Osteoblast (primary cell): ENCODE data around the gene IGF2BP2. TPM values are rescaled to one million over a fixed set of nuclear protein-coding genes. Genes with fewer than 3 reads are reported as not detected.

ENCODE experiments used
- DNase-seq: peaks from one replicate; pipeline ENCODE4 v3.0.0; 2011; ENCODE audit warnings: low spot score, mixed read lengths; ENCODE audit not compliant: insufficient read length; ENCODE audit errors: missing footprints
- H2AFZ ChIP-seq: 2 replicates; pipeline ENCODE4 v1.6.0; 2011; ENCODE audit warnings: mild to moderate bottlenecking, low read length
- H3K27ac ChIP-seq: 2 replicates; pipeline ENCODE4 v1.5.1; 2011; ENCODE audit warnings: mild to moderate bottlenecking, low read depth, low read length, moderate library complexity
- H3K27me3 ChIP-seq: 2 replicates; pipeline ENCODE4 v1.6.0; 2012; ENCODE audit warnings: mild to moderate bottlenecking, control low read depth, inconsistent platforms, low read length, moderate library complexity; ENCODE audit not compliant: insufficient read depth
- H3K36me3 ChIP-seq: 2 replicates; pipeline ENCODE4 v1.5.1; 2011; ENCODE audit warnings: mild to moderate bottlenecking, low read length, control low read depth, moderate library complexity; ENCODE audit not compliant: insufficient read depth
- H3K4me1 ChIP-seq: 2 replicates; pipeline ENCODE4 v1.5.1; 2011; ENCODE audit warnings: mild to moderate bottlenecking, low read length, control low read depth, moderate library complexity; ENCODE audit not compliant: insufficient read depth
- H3K4me2 ChIP-seq: 2 replicates; pipeline ENCODE4 v1.6.0; 2011; ENCODE audit warnings: mild to moderate bottlenecking, low read length; ENCODE audit not compliant: insufficient read depth
- H3K4me3 ChIP-seq: fragments of 200-600 bp; sonication (generic); 3 replicates; pipeline ENCODE4 v1.5.1; 2012; ENCODE audit warnings: mild to moderate bottlenecking, low read length, inconsistent platforms; ENCODE audit not compliant: insufficient read depth
- H3K79me2 ChIP-seq: 2 replicates; pipeline ENCODE4 v1.6.0; 2012; ENCODE audit warnings: mild to moderate bottlenecking, low read length, control low read depth, inconsistent platforms; ENCODE audit not compliant: insufficient read depth
- H3K9me3 ChIP-seq: 2 replicates; pipeline ENCODE4 v1.5.1; 2011; ENCODE audit warnings: low read depth, low read length, control low read depth
- H4K20me1 ChIP-seq: 2 replicates; pipeline ENCODE4 v1.6.0; 2012; ENCODE audit warnings: mild to moderate bottlenecking, low read length, control low read depth; ENCODE audit not compliant: insufficient read depth
- CTCF ChIP-seq: IDR thresholded peaks from 2 replicates; pipeline ENCODE4 v1.5.1; 2011; ENCODE audit warnings: mild to moderate bottlenecking, low read depth, low read length, moderate library complexity; ENCODE audit errors: extremely low read depth
- total RNA-seq: library from RNA; depleted of rRNA; stranded (reverse); fragments of >200 nt; gene quantifications from 2 replicates; pipeline ENCODE4 v1.2.3, GENCODE V29; 2012

The IGF2BP2 gene
- total RNA-seq, 1 donor, result 81.8 TPM

- H2AFZ ChIP-seq, result no peak overlapping the region
- H3K9me3 ChIP-seq, result no peaks in the 10 kb centered on the region
- no peak for TF ChIP-seq CTCF
These were observed 199.1 kb downstream of the IGF2BP2 start for GRCh38 chr3:185625784-185626183.

GRCh38 chr3:185623939-185624665 is 200.7 kb downstream of the IGF2BP2 start:
- no peak for TF ChIP-seq CTCF
- no peak overlapping the region for H3K27ac ChIP-seq
- no peak overlapping the region for H2AFZ ChIP-seq
- H3K4me1 ChIP-seq, result no peaks in the 10 kb centered on the region
- DNase-seq, result no peak
- no peaks in the 10 kb centered on the region for H3K79me2 ChIP-seq
- H3K4me3 ChIP-seq, result no peak overlapping the region
- no peaks in the 10 kb centered on the region for H3K27me3 ChIP-seq
- no peaks in the 10 kb centered on the region for H3K9me3 ChIP-seq
- H4K20me1 ChIP-seq, result no peaks in the 10 kb centered on the region
- H3K36me3 ChIP-seq, result peaks cover 29% of the 10 kb centered on the region
- H3K4me2 ChIP-seq, result no peak overlapping the region

More at GRCh38 chr3:185625784-185626183, 199.1 kb downstream of the IGF2BP2 start:
- Histone ChIP-seq H3K79me2 (no peaks in the 10 kb centered on the region), H3K4me3 (no peak overlapping the region), H3K27me3 (no peaks in the 10 kb centered on the region), H4K20me1 (no peaks in the 10 kb centered on the region), H3K27ac (no peak overlapping the region), H3K4me2 (no peak overlapping the region), H3K4me1 (peaks cover 15% of the 10 kb centered on the region), H3K36me3 (peaks cover 20% of the 10 kb centered on the region)
- DNase-seq, result no peak

GRCh38 chr3:185613016-185613415 is 211.8 kb downstream of the IGF2BP2 start:
- Histone ChIP-seq H3K27me3 (no peaks in the 10 kb centered on the region), H3K27ac (no peak overlapping the region), H3K36me3 (peaks cover 52% of the 10 kb centered on the region), H2AFZ (no peak overlapping the region), H3K9me3 (no peaks in the 10 kb centered on the region), H4K20me1 (no peaks in the 10 kb centered on the region), H3K4me3 (no peak overlapping the region), H3K4me2 (no peak overlapping the region), H3K79me2 (no peaks in the 10 kb centered on the region), H3K4me1 (no peaks in the 10 kb centered on the region)
- no peak for DNase-seq
- no peak for TF ChIP-seq CTCF

GRCh38 chr3:185606196-185606595 is 218.6 kb downstream of the IGF2BP2 start:
- Histone ChIP-seq H3K4me2 (no peak overlapping the region), H3K4me3 (no peak overlapping the region), H3K79me2 (no peaks in the 10 kb centered on the region), H3K4me1 (no peaks in the 10 kb centered on the region), H2AFZ (no peak overlapping the region), H4K20me1 (peaks cover 2% of the 10 kb centered on the region), H3K36me3 (peaks cover 37% of the 10 kb centered on the region), H3K9me3 (no peaks in the 10 kb centered on the region), H3K27ac (no peak overlapping the region), H3K27me3 (no peaks in the 10 kb centered on the region)
- no peak for DNase-seq
- no peak for TF ChIP-seq CTCF
